Left cardiac atrium (tissue), 4 donors: ENCODE measurements around the gene AGBL1. TPM values are rescaled to one million over a fixed set of nuclear protein-coding genes. Genes with fewer than 3 reads are reported as not detected.
"Not testable (repeated sequence)": the region's sequence is repeated elsewhere in the genome, so short reads cannot be mapped to it uniquely, and the experiment has no call there.

Source experiments
- ATAC-seq, 2 donors: fragments of 200-7000 bp; cut with Tn5 transposase; one replicate each; pipeline ENCODE4 v1.9.1; 2020; ENCODE audit warnings: mild to moderate bottlenecking in 2 of 2, moderate library complexity in 2 of 2
- DNase-seq: peaks from one replicate; pipeline ENCODE4 v3.0.0-alpha.2; 2020
- intact Hi-C, 2 donors: fragments of 100-400 bp; cut with DNase I; formaldehyde crosslinking; loops; one replicate each; pipeline versions ENCODE4 v1.14.1 to v1.15.1; 2022 to 2023
- total RNA-seq, 2 donors: library from RNA; stranded (reverse); fragmentation: NEBNext Ultra II Directional; extraction: Animal tissue kit (Norgen Biotek cat#: 25700); gene quantifications; one replicate each; pipeline ENCODE4 v1.2.1, GENCODE V29; 2021
- donor health status: DM: no; HTN: yes; CAD: no.
- donor health status: DM: no; HTN: yes; CAD: no; lungs with severe emphysema.
- donor health status: DM: yes; HTN: yes; CAD: no.
- donor health status: Dilated cardiomyopathy.

The AGBL1 gene
- total RNA-seq, 2 donors from 2014 or later, result 0.05 TPM; not detected in 1

- intact Hi-C loops, result no loop called here
- DNase-seq, result no peak
- ATAC-seq, result peak; percentile 33 to 42
Observed at GRCh38 chr15:86854176-86854575, 774.5 kb downstream of the AGBL1 start.

GRCh38 chr15:86855307-86856291 lies 775.9 kb downstream of the AGBL1 start:
- intact Hi-C loops, result no loop called here
- no peak for DNase-seq
- no peak for ATAC-seq

DNA sequence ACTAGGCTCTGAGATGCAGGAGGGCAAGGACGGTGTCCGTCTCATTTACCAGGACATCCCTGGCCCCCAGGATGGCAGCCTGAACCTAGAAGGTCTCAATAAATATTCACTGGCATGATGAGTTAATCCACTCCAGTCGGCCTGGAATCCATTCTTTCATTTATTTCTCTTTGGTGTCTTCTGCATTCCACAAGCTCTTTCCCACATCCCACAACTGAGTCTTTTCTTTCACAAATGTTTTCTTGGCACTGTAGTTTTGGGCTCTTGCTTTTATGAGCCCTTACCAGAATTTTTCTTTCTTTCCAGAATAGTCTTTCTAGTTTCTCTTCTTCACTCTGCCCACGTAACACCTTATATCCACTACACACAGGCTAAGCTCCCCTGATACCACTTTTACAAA lies 778.0 kb downstream of the AGBL1 start:
- intact Hi-C loops, result no loop called here
- DNase-seq (no peak), ATAC-seq (no peak)

DNA sequence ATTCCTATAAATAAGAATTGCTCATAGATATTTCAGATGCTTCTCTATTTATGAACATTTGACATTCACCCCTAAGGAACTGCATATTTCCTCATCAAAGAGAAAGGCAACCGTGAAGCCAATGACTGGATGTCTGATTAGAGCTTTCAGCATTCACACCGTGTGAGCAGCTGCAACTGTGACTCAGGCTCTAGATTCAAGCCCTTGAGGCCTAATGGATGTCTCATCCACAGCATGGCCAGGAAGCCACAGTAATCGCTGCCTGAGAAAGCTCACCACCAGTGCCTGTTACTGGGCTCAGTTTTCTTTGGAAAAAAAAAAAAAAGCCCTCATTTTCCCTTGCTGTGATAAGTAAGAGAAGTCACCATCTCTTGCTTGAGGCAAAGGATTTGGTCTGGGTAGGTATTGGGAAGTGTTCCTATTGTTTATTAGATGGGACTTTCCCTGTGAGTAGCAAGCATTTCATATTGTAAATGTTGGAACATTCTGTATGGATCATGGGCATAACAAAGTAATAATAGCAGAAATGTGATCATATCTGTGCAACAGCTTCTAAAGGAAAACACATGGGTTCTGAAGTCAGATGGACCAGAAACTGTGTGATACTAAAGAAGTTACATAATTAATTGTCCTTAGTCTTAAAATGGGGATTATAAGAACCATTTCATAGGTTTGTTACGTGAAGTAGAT lies 783.7 kb downstream of the AGBL1 start:
- ATAC-seq (peak in 1 of 2 donors; percentile 72), DNase-seq (no peak)
- intact Hi-C loops, result no loop called here

GRCh38 chr15:86865920-86866319 lies 786.2 kb downstream of the AGBL1 start:
- intact Hi-C loops, result no loop called here
- ATAC-seq, result no peak
- no peak for DNase-seq

DNA sequence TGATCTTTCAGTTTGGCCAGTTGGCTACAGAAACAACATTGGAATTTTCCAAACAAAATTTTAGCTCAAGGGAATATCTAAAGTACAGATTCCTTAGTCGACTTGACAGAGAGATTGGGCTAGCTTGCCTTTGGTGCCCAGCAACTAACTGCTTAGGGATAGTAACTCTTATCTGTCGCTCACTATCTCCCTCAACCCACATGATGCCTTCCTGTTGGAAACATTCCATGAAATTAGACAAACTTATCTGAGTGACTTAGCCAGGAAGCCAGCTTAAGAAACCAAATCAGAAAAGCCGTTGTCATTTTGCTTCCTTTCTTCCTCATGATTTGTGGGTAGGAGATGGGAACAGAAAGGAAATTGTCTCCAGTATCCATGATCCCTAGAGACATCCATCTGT lies 791.2 kb downstream of the AGBL1 start:
- DNase-seq (no peak), ATAC-seq (no peak)
- intact Hi-C loops, result no loop called here

GRCh38 chr15:86871964-86872363 lies 792.3 kb downstream of the AGBL1 start:
- DNase-seq, result no peak
- no peak for ATAC-seq
- intact Hi-C loops, result no loop called here

DNA sequence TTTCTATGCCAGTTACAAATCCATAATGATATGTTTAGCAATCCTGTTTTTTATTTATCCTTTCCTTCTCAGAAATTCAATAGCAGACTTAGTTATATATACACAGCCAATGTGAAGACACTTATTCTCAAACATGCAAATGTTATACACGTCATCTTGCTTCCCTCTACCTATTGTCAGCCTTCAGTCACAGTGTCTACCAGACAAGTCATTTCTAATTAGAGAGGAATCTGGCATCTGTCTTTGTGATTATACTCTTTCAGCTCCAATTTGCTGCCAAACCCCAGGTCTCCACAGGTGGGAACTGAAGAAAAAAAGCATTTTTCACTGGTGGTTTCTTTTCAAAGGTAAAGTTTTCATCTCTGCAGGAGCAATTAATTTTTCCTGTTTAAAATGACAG lies 793.1 kb downstream of the AGBL1 start:
- DNase-seq (no peak), ATAC-seq (no peak)
- intact Hi-C loops, result no loop called here

GRCh38 chr15:86875067-86875466 lies 795.4 kb downstream of the AGBL1 start:
- intact Hi-C loops, result no loop called here
- DNase-seq (no peak), ATAC-seq (no peak)

GRCh38 chr15:86876387-86876944 lies 796.8 kb downstream of the AGBL1 start:
- no peak for ATAC-seq
- no peak for DNase-seq
- intact Hi-C loops, result no loop called here

DNA sequence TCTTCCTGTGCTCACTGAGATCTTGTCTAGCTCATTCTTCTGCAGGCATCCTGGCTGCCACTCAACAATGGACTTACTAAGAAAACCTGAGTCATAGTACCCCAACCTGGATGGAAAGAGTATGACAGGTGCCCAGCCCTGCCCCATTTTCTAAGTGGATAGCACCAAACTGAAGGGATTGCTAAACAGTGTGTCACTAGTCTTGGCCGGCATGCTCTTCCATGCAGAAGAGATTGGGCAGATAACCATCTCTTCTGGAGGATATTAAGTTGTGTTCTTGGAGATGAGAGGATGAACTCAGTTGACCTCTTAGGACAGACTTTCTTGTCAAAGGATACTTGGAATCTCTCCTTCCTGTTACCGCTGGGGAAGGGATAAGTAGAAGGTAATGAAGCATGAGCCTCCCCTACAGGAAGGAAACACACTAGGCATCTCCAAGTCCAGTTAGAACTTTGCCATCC lies 797.5 kb downstream of the AGBL1 start:
- intact Hi-C loops, result no loop called here
- ATAC-seq, result no peak
- no peak for DNase-seq

DNA sequence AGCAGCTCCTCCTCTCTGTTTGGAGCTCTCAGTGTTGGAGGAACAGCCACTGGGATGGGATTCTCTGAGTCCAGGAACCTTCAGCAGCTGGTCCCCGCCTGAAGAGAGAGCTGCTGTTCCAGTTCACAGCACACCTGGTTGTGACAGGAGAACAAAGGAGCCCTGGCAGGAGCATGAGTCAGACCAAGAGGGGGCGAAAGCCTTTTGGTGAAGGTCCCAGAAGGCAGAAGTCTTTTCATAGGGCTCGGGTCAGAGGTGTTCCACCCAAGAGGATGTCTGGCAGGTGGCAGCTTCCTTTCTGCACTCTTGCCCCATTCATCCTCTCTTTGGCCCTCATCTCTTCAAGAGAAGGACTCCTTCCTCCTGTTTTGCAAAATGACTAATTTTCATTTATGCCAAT lies 799.2 kb downstream of the AGBL1 start:
- intact Hi-C loops, ATAC-seq, DNase-seq: not testable (repeated sequence)

GRCh38 chr15:86879250-86880229 lies 799.9 kb downstream of the AGBL1 start:
- intact Hi-C loops, result no loop called here
- DNase-seq, result peak; percentile 27
- ATAC-seq, result peak; percentile 76 to 84

DNA sequence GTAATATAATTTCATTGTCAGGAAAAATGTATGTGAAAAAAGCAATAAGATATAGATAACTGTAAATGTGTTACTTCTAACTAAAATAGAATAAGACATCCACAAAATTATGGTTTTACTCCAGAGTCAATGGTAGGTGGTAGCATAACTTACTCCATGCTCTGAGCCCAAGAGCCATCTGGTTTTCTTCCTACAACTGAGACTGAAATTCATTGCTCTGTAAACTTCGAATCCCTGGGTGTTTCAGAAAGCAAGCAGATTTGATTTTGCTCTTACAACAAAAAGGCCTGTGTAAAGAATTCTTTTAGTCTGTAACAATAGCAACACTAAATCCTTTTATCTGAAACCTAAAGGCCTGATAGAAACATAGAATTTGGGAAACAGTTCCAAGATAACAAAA lies 805.9 kb downstream of the AGBL1 start:
- intact Hi-C loops, result no loop called here
- ATAC-seq (no peak), DNase-seq (no peak)

GRCh38 chr15:86892774-86893449 lies 813.2 kb downstream of the AGBL1 start:
- intact Hi-C loops, result no loop called here
- peak; percentile 30 to 49 for ATAC-seq
- DNase-seq, result no peak

DNA sequence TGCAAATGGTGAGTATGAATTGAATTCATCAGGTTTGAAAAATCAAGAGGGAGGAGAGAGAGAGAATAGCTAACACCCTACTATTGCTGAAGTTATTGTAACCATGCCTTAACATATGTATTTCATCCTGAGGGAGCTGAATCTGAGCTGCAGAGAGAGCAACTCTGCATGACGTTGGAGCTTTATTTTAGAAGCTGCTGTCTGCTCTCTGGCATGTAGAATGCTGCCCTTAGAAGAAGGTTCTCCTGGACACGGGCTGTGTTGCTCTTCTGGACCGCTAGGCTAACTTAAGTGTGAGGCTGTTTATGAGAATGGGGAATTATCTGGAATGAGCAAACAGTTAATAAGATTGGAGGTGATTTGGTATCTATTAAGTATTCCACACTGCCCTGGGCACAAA lies 814.6 kb downstream of the AGBL1 start:
- intact Hi-C loops, result no loop called here
- ATAC-seq (peak in 1 of 2 donors; percentile 65), DNase-seq (no peak)

- DNase-seq (no peak), ATAC-seq (no peak)
- intact Hi-C loops, result no loop called here
Observed at GRCh38 chr15:86903642-86904421, 824.2 kb downstream of the AGBL1 start.
